ENCODE results near the gene RNF182. TPM values are rescaled to one million over a fixed set of nuclear protein-coding genes. Genes with fewer than 3 reads are reported as not detected.

The RNF182 gene
- total and polyA plus RNA-seq, 9 of the 15 experiments (the other 6 are each of a cell fraction or from before 2014, with no cell fraction given) = 12.8 to 22.8 (median 17.5) TPM

DNA sequence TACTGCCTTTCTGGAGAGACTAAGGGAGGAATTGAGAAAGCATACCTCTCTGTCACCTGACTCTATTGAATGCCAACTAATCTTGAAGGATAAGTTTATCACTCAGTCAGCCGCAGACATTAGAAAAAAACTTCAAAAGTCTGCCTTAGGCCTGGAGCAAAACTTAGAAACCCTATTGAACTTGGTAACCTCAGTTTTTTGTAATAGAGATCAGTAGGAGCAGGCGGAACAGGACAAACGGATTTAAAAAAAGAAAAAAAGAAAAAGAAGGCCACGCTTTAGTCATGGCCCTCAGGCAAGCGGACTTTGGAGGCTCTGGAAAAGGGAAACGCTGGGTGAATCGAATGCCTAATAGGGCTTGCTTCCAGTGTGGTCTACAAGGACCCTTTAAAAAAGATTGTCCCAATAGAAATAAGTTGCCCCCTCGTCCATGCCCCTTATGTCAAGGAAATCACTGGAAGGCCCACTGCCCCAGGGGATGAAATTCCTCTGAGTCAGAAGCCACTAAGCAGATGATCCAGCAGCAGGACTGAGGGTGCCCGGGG lies 43.1 kb upstream of the RNF182 start:
- CTCF ChIA-PET (ENCODE audit: low intra/inter-chr PET ratio) = no interaction called here
- WGBS (ENCODE audit: insufficient coverage, low coverage, missing lambda C conversion rate) = 36% methylated on average over 9 of the region's 9 CpGs
- BruUV-seq (replicated peaks) = no TSS peak
- H3K36me3 ChIP-seq (ENCODE audit: control insufficient read depth, insufficient read depth, low read length) = no peaks in the 10 kb centered on the region
- in situ Hi-C loops (cut with MboI) = no loop called here
- TF ChIP-seq KLF13 (tag; IDR thresholded peaks at IDR 0.05; ENCODE audit: borderline replicate concordance, low read depth) = no peak
- no peak for TF ChIP-seq KLF16 (IDR thresholded peaks at IDR 0.05)
- TF ChIP-seq, protein P1, sequence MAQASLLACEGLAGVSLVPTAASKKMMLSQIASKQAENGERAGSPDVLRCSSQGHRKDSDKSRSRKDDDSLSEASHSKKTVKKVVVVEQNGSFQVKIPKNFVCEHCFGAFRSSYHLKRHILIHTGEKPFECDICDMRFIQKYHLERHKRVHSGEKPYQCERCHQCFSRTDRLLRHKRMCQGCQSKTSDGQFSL (CRISPR knock-in tag; IDR thresholded peaks at IDR 0.05) = no peak
- TF ChIP-seq, protein P1 (tag; IDR thresholded peaks at IDR 0.05) = no peak
- TF ChIP-seq, protein P2, sequence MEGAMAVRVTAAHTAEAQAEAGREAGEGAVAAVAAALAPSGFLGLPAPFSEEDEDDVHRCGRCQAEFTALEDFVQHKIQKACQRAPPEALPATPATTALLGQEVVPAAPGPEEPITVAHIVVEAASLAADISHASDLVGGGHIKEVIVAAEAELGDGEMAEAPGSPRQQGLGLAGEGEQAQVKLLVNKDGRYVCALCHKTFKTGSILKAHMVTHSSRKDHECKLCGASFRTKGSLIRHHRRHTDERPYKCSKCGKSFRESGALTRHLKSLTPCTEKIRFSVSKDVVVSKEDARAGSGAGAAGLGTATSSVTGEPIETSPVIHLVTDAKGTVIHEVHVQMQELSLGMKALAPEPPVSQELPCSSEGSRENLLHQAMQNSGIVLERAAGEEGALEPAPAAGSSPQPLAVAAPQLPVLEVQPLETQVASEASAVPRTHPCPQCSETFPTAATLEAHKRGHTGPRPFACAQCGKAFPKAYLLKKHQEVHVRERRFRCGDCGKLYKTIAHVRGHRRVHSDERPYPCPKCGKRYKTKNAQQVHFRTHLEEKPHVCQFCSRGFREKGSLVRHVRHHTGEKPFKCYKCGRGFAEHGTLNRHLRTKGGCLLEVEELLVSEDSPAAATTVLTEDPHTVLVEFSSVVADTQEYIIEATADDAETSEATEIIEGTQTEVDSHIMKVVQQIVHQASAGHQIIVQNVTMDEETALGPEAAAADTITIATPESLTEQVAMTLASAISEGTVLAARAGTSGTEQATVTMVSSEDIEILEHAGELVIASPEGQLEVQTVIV (CRISPR knock-in tag; IDR thresholded peaks at IDR 0.05; ENCODE audit: borderline replicate concordance) = no peak
- TF ChIP-seq, protein P3, sequence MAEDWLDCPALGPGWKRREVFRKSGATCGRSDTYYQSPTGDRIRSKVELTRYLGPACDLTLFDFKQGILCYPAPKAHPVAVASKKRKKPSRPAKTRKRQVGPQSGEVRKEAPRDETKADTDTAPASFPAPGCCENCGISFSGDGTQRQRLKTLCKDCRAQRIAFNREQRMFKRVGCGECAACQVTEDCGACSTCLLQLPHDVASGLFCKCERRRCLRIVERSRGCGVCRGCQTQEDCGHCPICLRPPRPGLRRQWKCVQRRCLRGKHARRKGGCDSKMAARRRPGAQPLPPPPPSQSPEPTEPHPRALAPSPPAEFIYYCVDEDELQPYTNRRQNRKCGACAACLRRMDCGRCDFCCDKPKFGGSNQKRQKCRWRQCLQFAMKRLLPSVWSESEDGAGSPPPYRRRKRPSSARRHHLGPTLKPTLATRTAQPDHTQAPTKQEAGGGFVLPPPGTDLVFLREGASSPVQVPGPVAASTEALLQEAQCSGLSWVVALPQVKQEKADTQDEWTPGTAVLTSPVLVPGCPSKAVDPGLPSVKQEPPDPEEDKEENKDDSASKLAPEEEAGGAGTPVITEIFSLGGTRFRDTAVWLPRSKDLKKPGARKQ (CRISPR knock-in tag; IDR thresholded peaks at IDR 0.05) = no peak
- TF ChIP-seq NONO (IDR thresholded peaks at IDR 0.05; ENCODE audit: low read depth in 2 of 2, low read length in 1 of 2) = no peak
- no peak for TF ChIP-seq ZNF551 (CRISPR knock-in tag; IDR thresholded peaks at IDR 0.05)
- TF ChIP-seq TAF7 (tag; IDR thresholded peaks at IDR 0.05) = no peak
- no peak for TF ChIP-seq DNMT1 (IDR thresholded peaks at IDR 0.05)
- TF ChIP-seq PRPF4 (IDR thresholded peaks at IDR 0.05; ENCODE audit: insufficient read depth, low read depth, low read length, poor library complexity, severe bottlenecking) = no peak
- no peak for TF ChIP-seq BMI1 (IDR thresholded peaks at IDR 0.05; ENCODE audit: low read length)
- TF ChIP-seq BCOR (IDR thresholded peaks at IDR 0.05) = no peak
- no peaks in the 10 kb centered on the region for H3K79me2 ChIP-seq (ENCODE audit: control insufficient read depth, insufficient read depth, low read length)
- H3K27me3 ChIP-seq (ENCODE audit: control insufficient read depth in 2 of 2, insufficient read depth in 2 of 2, low read length in 2 of 2) = no peaks in the 10 kb centered on the region
- H3K27ac ChIP-seq (ENCODE audit: extremely low read depth, low read depth, low read length) = no peak overlapping the region
- no peak overlapping the region for H3K4me2 ChIP-seq (ENCODE audit: insufficient read depth, low read length)
- no peaks in the 10 kb centered on the region for H3K9me1 ChIP-seq (ENCODE audit: control insufficient read depth, insufficient read depth, low read length)
- FAIRE-seq = no peak
- no peaks in the 10 kb centered on the region for H3K9me3 ChIP-seq (replicated peaks; ENCODE audit: control insufficient read depth, insufficient read depth, low read depth, low read length)
- H3K4me1 ChIP-seq (replicated peaks in 1 of 2; ENCODE audit: control insufficient read depth in 2 of 2, insufficient read depth in 2 of 2, low read length in 2 of 2) = peaks cover 0 to 5% of the 10 kb centered on the region in 2 experiments; a peak in 2 of 5 replicates
- H2AFZ ChIP-seq (ENCODE audit: low read depth, low read length) = no peak overlapping the region
- DNase-seq (ENCODE audit: extremely low read depth in 1 of 4, low spot score in 3 of 4) = no peak
- no peak for ATAC-seq
- no peak overlapping the region for H3K9ac ChIP-seq (ENCODE audit: insufficient read depth in 1 of 2, low read depth in 2 of 2, low read length in 2 of 2)
- no peak overlapping the region for H3K4me3 ChIP-seq
- intact Hi-C loops (cut with micrococcal nuclease) = no loop called here
- POLR2A ChIA-PET = no interaction called here
- H4K20me1 ChIP-seq (replicated peaks; ENCODE audit: control insufficient read depth, insufficient read depth, low read length) = no peaks in the 10 kb centered on the region
